Measurements from ENCODE around the gene RET.

The RET gene

DNA sequence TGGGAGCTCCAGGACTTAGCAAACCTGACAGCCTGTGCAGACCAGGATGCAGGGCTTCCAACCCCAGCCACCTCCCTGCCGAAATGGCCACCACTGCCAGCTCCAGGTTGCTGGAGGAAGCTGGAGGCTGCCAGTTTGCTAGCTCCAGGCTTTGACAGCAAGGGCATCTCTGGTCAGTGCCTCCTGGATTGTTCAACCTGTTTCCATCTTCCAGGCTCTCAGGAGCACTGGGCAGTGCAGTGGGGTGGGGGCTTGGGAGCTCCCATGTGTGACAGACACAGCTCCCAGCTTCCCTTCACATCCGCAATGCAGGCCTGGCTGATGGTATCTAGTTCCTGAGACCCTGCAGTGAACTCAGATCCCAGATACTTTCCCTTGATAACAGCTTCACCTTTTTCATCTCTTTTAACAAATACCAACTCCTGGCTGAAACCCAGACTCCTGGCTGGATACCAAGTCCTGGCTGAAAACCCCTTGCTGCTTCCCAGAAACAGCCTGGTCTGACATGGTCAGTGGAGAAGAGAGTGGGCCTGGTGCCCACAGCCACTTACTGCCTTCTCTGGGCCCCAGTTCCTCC, 20.8 kb upstream of the RET start:
- no peak overlapping the region for H3K27ac ChIP-seq (ENCODE audit: low read depth, low read length)
- H3K4me1 ChIP-seq (ENCODE audit: control insufficient read depth, insufficient read depth, low read length, unreplicated experiment), result no peaks in the 10 kb centered on the region
- no peak overlapping the region for H2AFZ ChIP-seq (ENCODE audit: low read length, unreplicated experiment)

DNA sequence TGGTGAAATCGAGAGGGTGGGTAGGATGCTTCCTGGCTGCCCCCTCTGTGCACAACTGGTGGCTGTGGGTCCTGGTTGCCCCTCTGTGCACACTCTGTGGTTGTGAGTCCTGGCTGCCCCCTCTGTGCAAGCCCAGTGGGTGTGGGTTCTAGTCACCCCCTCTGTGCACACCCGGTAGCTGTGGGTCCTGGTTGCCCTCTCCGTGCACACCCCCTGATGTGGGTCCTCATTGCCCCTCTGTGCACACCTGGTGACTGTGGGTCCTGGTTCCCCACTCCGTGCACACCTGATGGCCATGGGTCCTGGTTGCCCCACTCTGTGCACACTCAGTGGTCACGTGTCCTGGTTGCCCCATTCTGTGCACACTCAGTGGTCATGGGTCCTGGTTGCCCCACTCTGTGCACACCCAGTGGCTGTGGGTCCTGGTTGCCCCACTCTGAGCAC, 20.3 kb upstream of the RET start:
- no peaks in the 10 kb centered on the region for H3K36me3 ChIP-seq (ENCODE audit: insufficient read depth, low read length)
- H3K79me2 ChIP-seq (ENCODE audit: control insufficient read depth, insufficient read depth, low read length, unreplicated experiment), result no peaks in the 10 kb centered on the region
- H3K27ac ChIP-seq (ENCODE audit: low read depth, low read length), result no peak overlapping the region
- no peak overlapping the region for H3K4me3 ChIP-seq (ENCODE audit: low read depth, low read length)
- no peak overlapping the region for H2AFZ ChIP-seq (ENCODE audit: low read length, unreplicated experiment)
- no peaks in the 10 kb centered on the region for H3K4me1 ChIP-seq (ENCODE audit: control insufficient read depth, insufficient read depth, low read length, unreplicated experiment)
- peaks cover 60% of the 10 kb centered on the region for H3K27me3 ChIP-seq (ENCODE audit: insufficient read depth, low read length)

More for the DNA sequence above, 20.8 kb upstream of the RET start:
- no peaks in the 10 kb centered on the region for H3K79me2 ChIP-seq (ENCODE audit: control insufficient read depth, insufficient read depth, low read length, unreplicated experiment)
- H3K36me3 ChIP-seq (ENCODE audit: insufficient read depth, low read length), result no peaks in the 10 kb centered on the region
- no peak overlapping the region for H3K4me3 ChIP-seq (ENCODE audit: low read depth, low read length)
- peaks cover 65% of the 10 kb centered on the region for H3K27me3 ChIP-seq (ENCODE audit: insufficient read depth, low read length)

DNA sequence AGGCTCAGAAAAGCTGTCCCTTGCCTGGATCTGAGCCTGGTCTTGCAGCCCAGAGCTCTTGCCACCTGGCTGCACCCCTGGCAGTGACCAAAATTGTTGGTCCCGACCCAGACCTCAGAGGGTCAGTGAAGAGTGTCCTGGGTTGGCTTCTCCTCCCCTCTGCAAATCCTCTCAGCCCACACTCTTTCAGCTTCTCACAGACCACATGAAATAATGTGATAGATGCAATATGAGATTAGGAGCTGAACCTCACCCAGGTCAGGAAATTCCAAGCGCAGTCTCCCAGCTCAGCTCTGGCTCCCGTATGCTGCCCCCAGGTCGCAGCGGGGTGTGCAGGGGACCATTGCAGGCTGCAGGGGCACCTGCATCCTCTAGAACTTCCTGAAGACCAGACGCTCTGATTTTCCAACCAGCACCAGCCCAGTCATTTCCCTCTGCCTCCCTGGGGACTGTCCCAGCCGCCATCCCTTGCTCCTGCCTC, 19.6 kb upstream of the RET start:
- Histone ChIP-seq H3K36me3 (ENCODE audit: insufficient read depth, low read length) (no peaks in the 10 kb centered on the region), H2AFZ (ENCODE audit: low read length, unreplicated experiment) (no peak overlapping the region), H3K27me3 (ENCODE audit: insufficient read depth, low read length) (peaks cover 53% of the 10 kb centered on the region), H3K27ac (ENCODE audit: low read depth, low read length) (no peak overlapping the region), H3K4me3 (ENCODE audit: low read depth, low read length) (no peak overlapping the region), H3K79me2 (ENCODE audit: control insufficient read depth, insufficient read depth, low read length, unreplicated experiment) (no peaks in the 10 kb centered on the region), H3K4me1 (ENCODE audit: control insufficient read depth, insufficient read depth, low read length, unreplicated experiment) (no peaks in the 10 kb centered on the region)

DNA sequence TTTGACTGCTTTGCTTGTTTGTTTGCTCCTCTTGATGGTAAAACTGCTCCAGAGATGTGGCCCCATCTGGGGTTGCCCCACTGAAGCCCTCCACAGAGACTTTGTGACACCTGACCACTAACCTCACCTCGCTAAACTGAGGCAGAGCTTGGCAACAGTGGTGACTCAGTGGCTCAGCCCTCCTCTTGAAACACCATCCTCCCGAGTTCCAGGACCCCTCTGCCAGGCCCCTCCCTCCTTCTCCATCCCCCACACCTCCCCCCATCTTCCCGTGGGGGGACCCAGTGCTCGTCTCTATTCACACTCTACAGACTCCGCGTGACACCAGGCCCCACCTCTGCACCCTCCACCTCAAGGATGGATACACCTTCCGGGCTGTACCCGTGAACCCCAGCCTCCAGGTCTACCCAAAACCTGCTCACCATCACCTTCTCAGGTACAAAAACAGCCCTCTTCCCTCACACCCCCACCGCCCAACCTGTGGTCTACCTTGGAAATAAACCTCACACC, 19.0 kb upstream of the RET start:
- no peak overlapping the region for H3K27ac ChIP-seq (ENCODE audit: low read depth, low read length)
- no peaks in the 10 kb centered on the region for H3K4me1 ChIP-seq (ENCODE audit: control insufficient read depth, insufficient read depth, low read length, unreplicated experiment)
- no peaks in the 10 kb centered on the region for H3K36me3 ChIP-seq (ENCODE audit: insufficient read depth, low read length)
- no peaks in the 10 kb centered on the region for H3K79me2 ChIP-seq (ENCODE audit: control insufficient read depth, insufficient read depth, low read length, unreplicated experiment)
- H2AFZ ChIP-seq (ENCODE audit: low read length, unreplicated experiment), result no peak overlapping the region
- H3K27me3 ChIP-seq (ENCODE audit: insufficient read depth, low read length), result peaks cover 47% of the 10 kb centered on the region
- no peak overlapping the region for H3K4me3 ChIP-seq (ENCODE audit: low read depth, low read length)

DNA sequence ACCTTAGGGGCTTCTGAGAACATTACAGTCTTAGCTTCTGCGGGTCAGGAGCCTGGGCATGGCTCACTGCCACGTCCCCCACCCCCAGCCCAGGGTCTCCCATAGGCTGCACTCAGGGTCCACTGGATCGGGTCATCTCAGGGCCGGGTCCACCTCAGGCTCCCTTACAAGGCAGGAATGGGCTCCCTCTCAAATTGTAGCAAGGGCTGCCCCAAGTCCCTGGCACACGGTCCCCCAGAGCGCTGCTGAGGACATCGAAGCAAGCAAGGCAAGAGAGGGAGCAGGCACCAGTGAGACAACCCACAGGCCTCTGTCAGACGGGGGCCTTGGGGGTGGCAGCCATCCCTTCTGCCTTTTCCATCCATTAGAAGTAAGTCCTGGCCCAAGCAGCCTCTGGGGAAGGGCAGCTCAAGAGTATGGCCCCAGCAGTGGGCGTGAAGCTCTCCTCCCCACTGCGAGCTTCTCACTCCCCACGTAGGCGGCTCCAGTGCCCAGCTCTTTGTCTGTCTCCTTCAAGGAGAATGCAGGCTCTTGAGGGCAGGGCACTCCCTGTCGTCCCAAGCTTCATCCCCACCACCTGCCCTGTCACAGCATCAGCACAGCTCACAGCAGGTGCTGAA, 18.0 kb upstream of the RET start:
- Histone ChIP-seq H3K27me3 (ENCODE audit: insufficient read depth, low read length) (peaks cover 38% of the 10 kb centered on the region), H3K27ac (ENCODE audit: low read depth, low read length) (no peak overlapping the region), H3K4me1 (ENCODE audit: control insufficient read depth, insufficient read depth, low read length, unreplicated experiment) (no peaks in the 10 kb centered on the region), H3K79me2 (ENCODE audit: control insufficient read depth, insufficient read depth, low read length, unreplicated experiment) (no peaks in the 10 kb centered on the region), H3K4me3 (ENCODE audit: low read depth, low read length) (no peak overlapping the region), H3K36me3 (ENCODE audit: insufficient read depth, low read length) (no peaks in the 10 kb centered on the region), H2AFZ (ENCODE audit: low read length, unreplicated experiment) (no peak overlapping the region)

DNA sequence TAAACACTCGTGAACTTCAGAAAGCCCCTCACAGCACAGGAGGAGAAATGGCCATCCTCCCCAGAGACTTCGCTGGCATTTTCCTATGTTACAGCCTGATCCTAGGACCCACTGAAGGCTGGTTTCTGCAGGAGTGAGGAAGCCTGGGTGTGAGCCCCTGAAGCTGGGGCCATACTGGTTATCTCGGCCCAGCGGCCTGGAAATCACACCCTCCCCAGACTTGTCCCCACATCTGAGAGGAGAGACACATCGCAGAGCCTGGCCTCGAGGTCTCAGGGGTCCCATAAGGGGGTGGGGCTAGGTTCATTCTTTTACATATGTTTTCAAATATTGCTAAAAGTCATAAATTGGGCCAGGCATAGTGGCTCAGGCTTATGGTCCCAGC, 17.5 kb upstream of the RET start:
- Histone ChIP-seq H3K36me3 (ENCODE audit: insufficient read depth, low read length) (no peaks in the 10 kb centered on the region), H3K27me3 (ENCODE audit: insufficient read depth, low read length) (peaks cover 36% of the 10 kb centered on the region), H3K4me3 (ENCODE audit: low read depth, low read length) (no peak overlapping the region), H3K4me1 (ENCODE audit: control insufficient read depth, insufficient read depth, low read length, unreplicated experiment) (no peaks in the 10 kb centered on the region), H2AFZ (ENCODE audit: low read length, unreplicated experiment) (no peak overlapping the region), H3K27ac (ENCODE audit: low read depth, low read length) (no peak overlapping the region), H3K79me2 (ENCODE audit: control insufficient read depth, insufficient read depth, low read length, unreplicated experiment) (no peaks in the 10 kb centered on the region)

DNA sequence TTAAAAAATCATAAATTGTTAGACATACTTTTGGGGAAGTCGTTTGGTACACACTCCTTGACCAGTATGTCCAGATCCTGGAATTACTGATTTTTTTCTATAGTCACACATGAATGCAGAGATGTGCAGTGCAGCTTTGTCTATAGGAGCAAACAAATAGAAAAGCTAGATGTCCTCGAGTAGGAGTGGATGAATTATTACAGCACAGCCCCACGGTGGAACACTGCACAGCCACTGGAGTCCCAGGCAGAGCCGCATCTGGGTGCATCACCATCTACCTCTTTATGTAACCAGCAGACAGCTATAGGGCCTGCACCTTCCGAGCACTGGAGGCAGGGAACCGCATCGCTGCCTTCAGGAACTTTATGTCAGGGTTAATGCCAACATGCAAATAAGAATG, 17.0 kb upstream of the RET start:
- Histone ChIP-seq H3K27me3 (ENCODE audit: insufficient read depth, low read length) (peaks cover 31% of the 10 kb centered on the region), H3K4me1 (ENCODE audit: control insufficient read depth, insufficient read depth, low read length, unreplicated experiment) (no peaks in the 10 kb centered on the region), H3K27ac (ENCODE audit: low read depth, low read length) (no peak overlapping the region), H3K4me3 (ENCODE audit: low read depth, low read length) (no peak overlapping the region), H3K79me2 (ENCODE audit: control insufficient read depth, insufficient read depth, low read length, unreplicated experiment) (no peaks in the 10 kb centered on the region), H2AFZ (ENCODE audit: low read length, unreplicated experiment) (no peak overlapping the region), H3K36me3 (ENCODE audit: insufficient read depth, low read length) (no peaks in the 10 kb centered on the region)

DNA sequence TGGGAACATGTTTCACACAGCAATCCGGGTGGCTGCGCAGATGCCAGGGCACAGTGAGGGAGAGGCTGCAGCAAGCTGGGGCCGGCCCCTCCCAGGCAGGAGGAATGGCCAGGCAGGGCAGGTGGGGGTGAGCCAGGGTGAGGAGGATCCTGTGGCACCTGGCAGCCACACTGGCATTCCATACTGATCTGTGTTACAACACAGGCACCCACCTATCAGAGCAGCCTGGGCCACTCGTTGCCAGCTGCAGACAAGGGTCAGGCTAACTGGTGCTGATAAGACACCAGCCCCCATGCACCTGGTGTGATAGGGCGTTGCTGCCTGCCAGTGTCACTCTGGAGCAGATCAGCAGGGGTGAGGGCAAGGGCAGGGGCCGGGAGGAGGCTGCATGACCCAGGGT, 16.6 kb upstream of the RET start:
- H3K79me2 ChIP-seq (ENCODE audit: control insufficient read depth, insufficient read depth, low read length, unreplicated experiment), result no peaks in the 10 kb centered on the region
- H3K4me1 ChIP-seq (ENCODE audit: control insufficient read depth, insufficient read depth, low read length, unreplicated experiment), result no peaks in the 10 kb centered on the region
- no peak overlapping the region for H3K27ac ChIP-seq (ENCODE audit: low read depth, low read length)
- H3K36me3 ChIP-seq (ENCODE audit: insufficient read depth, low read length), result no peaks in the 10 kb centered on the region
- H3K4me3 ChIP-seq (ENCODE audit: low read depth, low read length), result no peak overlapping the region
- H2AFZ ChIP-seq (ENCODE audit: low read length, unreplicated experiment), result no peak overlapping the region
- peaks cover 27% of the 10 kb centered on the region for H3K27me3 ChIP-seq (ENCODE audit: insufficient read depth, low read length)

DNA sequence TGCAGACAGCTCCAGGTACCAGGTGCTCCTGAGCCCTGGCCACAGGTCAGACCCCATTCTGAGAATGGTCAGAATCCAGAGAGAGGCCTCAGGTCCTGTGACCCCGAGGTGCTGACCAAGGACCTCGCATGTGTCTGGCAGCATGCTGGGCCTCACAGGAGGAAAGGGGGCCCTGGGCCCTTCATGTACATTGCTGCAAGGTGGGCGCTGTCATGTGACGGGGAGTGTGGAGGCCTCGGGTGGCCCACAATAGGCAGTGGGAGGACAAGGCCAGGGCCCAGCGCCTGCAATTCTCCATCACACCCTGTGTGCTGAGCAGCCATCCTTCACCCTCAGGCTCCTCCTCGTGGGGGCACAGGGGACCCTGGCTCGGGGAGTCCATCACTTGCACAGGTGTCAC, 15.5 kb upstream of the RET start:
- Histone ChIP-seq H3K4me1 (ENCODE audit: control insufficient read depth, insufficient read depth, low read length, unreplicated experiment) (no peaks in the 10 kb centered on the region), H3K4me3 (ENCODE audit: low read depth, low read length) (no peak overlapping the region), H3K36me3 (ENCODE audit: insufficient read depth, low read length) (no peaks in the 10 kb centered on the region), H3K27ac (ENCODE audit: low read depth, low read length) (no peak overlapping the region), H3K79me2 (ENCODE audit: control insufficient read depth, insufficient read depth, low read length, unreplicated experiment) (no peaks in the 10 kb centered on the region), H3K27me3 (ENCODE audit: insufficient read depth, low read length) (peaks cover 18% of the 10 kb centered on the region), H2AFZ (ENCODE audit: low read length, unreplicated experiment) (no peak overlapping the region)

DNA sequence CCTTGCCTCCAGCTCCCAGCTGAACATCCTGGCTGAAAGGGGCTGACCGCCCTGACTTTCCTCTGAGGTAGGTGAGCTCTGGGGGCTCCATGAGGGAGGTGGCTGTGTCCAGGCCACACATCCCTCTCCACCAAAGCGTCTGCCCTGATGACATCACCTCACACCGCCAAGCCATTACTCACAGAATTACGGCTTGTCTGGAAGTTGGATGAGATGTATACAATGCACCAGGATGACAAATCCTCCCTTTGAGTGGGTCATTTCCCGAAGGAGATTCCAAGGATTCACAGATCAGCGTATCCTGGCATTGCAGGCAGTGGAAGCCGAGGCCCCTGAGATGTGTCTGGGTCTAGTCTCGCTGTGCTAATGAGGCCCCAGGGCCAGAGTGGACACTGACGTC, 15.1 kb upstream of the RET start:
- H3K27ac ChIP-seq (ENCODE audit: low read depth, low read length), result no peak overlapping the region
- no peaks in the 10 kb centered on the region for H3K79me2 ChIP-seq (ENCODE audit: control insufficient read depth, insufficient read depth, low read length, unreplicated experiment)
- no peak overlapping the region for H3K4me3 ChIP-seq (ENCODE audit: low read depth, low read length)
- H2AFZ ChIP-seq (ENCODE audit: low read length, unreplicated experiment), result no peak overlapping the region
- H3K4me1 ChIP-seq (ENCODE audit: control insufficient read depth, insufficient read depth, low read length, unreplicated experiment), result no peaks in the 10 kb centered on the region
- no peaks in the 10 kb centered on the region for H3K36me3 ChIP-seq (ENCODE audit: insufficient read depth, low read length)
- peaks cover 18% of the 10 kb centered on the region for H3K27me3 ChIP-seq (ENCODE audit: insufficient read depth, low read length)

Measured in ACC112 (cell line).